ENCODE measurements around the gene TRAF3.

The TRAF3 gene

GRCh38 chr14:102799684-102800562 is 22.7 kb downstream of the TRAF3 start:
- no peaks in the 10 kb centered on the region for H3K36me3 ChIP-seq (ENCODE audit: insufficient read depth, low read length)
- peaks cover 5% of the 10 kb centered on the region; the same call in 1 of the 2 replicates for H3K4me1 ChIP-seq (ENCODE audit: insufficient read depth, low read length)
- no peak overlapping the region for H3K9ac ChIP-seq (ENCODE audit: low read depth, low read length)
- no peaks in the 10 kb centered on the region for H3K9me3 ChIP-seq (ENCODE audit: control insufficient read depth, insufficient read depth, low read length)

GRCh38 chr14:102802834-102803523 is 25.7 kb downstream of the TRAF3 start:
- no peak overlapping the region for H3K9ac ChIP-seq (ENCODE audit: low read depth, low read length)
- H3K9me3 ChIP-seq (ENCODE audit: control insufficient read depth, insufficient read depth, low read length): no peaks in the 10 kb centered on the region
- peaks cover 17% of the 10 kb centered on the region for H3K4me1 ChIP-seq (ENCODE audit: insufficient read depth, low read length)
- no peaks in the 10 kb centered on the region for H3K36me3 ChIP-seq (ENCODE audit: insufficient read depth, low read length)

- Histone ChIP-seq H3K4me1 (ENCODE audit: insufficient read depth, low read length) (peaks cover 17% of the 10 kb centered on the region), H3K36me3 (ENCODE audit: insufficient read depth, low read length) (no peaks in the 10 kb centered on the region), H3K9ac (ENCODE audit: low read depth, low read length) (no peak overlapping the region), H3K9me3 (ENCODE audit: control insufficient read depth, insufficient read depth, low read length) (no peaks in the 10 kb centered on the region)
Measured at GRCh38 chr14:102804858-102805257, 27.6 kb downstream of the TRAF3 start.

- Histone ChIP-seq H3K9ac (ENCODE audit: low read depth, low read length) (no peak overlapping the region), H3K4me1 (ENCODE audit: insufficient read depth, low read length) (peaks cover 20% of the 10 kb centered on the region), H3K36me3 (ENCODE audit: insufficient read depth, low read length) (no peaks in the 10 kb centered on the region), H3K9me3 (ENCODE audit: control insufficient read depth, insufficient read depth, low read length) (no peaks in the 10 kb centered on the region)
Measured at GRCh38 chr14:102805371-102805891, 28.2 kb downstream of the TRAF3 start.

- Histone ChIP-seq H3K9me3 (ENCODE audit: control insufficient read depth, insufficient read depth, low read length) (no peaks in the 10 kb centered on the region), H3K36me3 (ENCODE audit: insufficient read depth, low read length) (no peaks in the 10 kb centered on the region), H3K9ac (ENCODE audit: low read depth, low read length) (no peak overlapping the region), H3K4me1 (ENCODE audit: insufficient read depth, low read length) (peaks cover 20% of the 10 kb centered on the region)
Measured at GRCh38 chr14:102805941-102806340, 28.7 kb downstream of the TRAF3 start.

- Histone ChIP-seq H3K9ac (ENCODE audit: low read depth, low read length) (no peak overlapping the region), H3K9me3 (ENCODE audit: control insufficient read depth, insufficient read depth, low read length) (no peaks in the 10 kb centered on the region), H3K4me1 (ENCODE audit: insufficient read depth, low read length) (peaks cover 20% of the 10 kb centered on the region), H3K36me3 (ENCODE audit: insufficient read depth, low read length) (no peaks in the 10 kb centered on the region)
Measured at GRCh38 chr14:102806447-102806846, 29.2 kb downstream of the TRAF3 start.

- H3K9me3 ChIP-seq (ENCODE audit: control insufficient read depth, insufficient read depth, low read length): no peaks in the 10 kb centered on the region
- no peak overlapping the region for H3K9ac ChIP-seq (ENCODE audit: low read depth, low read length)
- no peaks in the 10 kb centered on the region for H3K36me3 ChIP-seq (ENCODE audit: insufficient read depth, low read length)
- H3K4me1 ChIP-seq (ENCODE audit: insufficient read depth, low read length): peaks cover 20% of the 10 kb centered on the region
Measured at GRCh38 chr14:102807013-102807406, 29.8 kb downstream of the TRAF3 start.

- no peaks in the 10 kb centered on the region for H3K9me3 ChIP-seq (ENCODE audit: control insufficient read depth, insufficient read depth, low read length)
- peaks cover 20% of the 10 kb centered on the region for H3K4me1 ChIP-seq (ENCODE audit: insufficient read depth, low read length)
- no peaks in the 10 kb centered on the region for H3K36me3 ChIP-seq (ENCODE audit: insufficient read depth, low read length)
- H3K9ac ChIP-seq (ENCODE audit: low read depth, low read length): no peak overlapping the region
Measured at GRCh38 chr14:102809870-102810269, 32.6 kb downstream of the TRAF3 start.

- no peak overlapping the region for H3K9ac ChIP-seq (ENCODE audit: low read depth, low read length)
- no peaks in the 10 kb centered on the region for H3K36me3 ChIP-seq (ENCODE audit: insufficient read depth, low read length)
- no peaks in the 10 kb centered on the region for H3K9me3 ChIP-seq (ENCODE audit: control insufficient read depth, insufficient read depth, low read length)
- H3K4me1 ChIP-seq (ENCODE audit: insufficient read depth, low read length): peaks cover 14% of the 10 kb centered on the region
Measured at GRCh38 chr14:102810523-102810922, 33.3 kb downstream of the TRAF3 start.

GRCh38 chr14:102811254-102811963 is 34.2 kb downstream of the TRAF3 start:
- Histone ChIP-seq H3K4me1 (ENCODE audit: insufficient read depth, low read length) (peaks cover 5% of the 10 kb centered on the region; the same call in 1 of the 2 replicates), H3K9ac (ENCODE audit: low read depth, low read length) (no peak overlapping the region), H3K36me3 (ENCODE audit: insufficient read depth, low read length) (no peaks in the 10 kb centered on the region), H3K9me3 (ENCODE audit: control insufficient read depth, insufficient read depth, low read length) (no peaks in the 10 kb centered on the region)

- no peaks in the 10 kb centered on the region for H3K9me3 ChIP-seq (ENCODE audit: control insufficient read depth, insufficient read depth, low read length)
- peaks cover 3% of the 10 kb centered on the region; the same call in 1 of the 2 replicates for H3K4me1 ChIP-seq (ENCODE audit: insufficient read depth, low read length)
- no peak overlapping the region for H3K9ac ChIP-seq (ENCODE audit: low read depth, low read length)
- H3K36me3 ChIP-seq (ENCODE audit: insufficient read depth, low read length): no peaks in the 10 kb centered on the region
Measured at GRCh38 chr14:102811971-102812370, 34.7 kb downstream of the TRAF3 start.

- Histone ChIP-seq H3K9ac (ENCODE audit: low read depth, low read length) (no peak overlapping the region), H3K9me3 (ENCODE audit: control insufficient read depth, insufficient read depth, low read length) (no peaks in the 10 kb centered on the region), H3K36me3 (ENCODE audit: insufficient read depth, low read length) (no peaks in the 10 kb centered on the region), H3K4me1 (ENCODE audit: insufficient read depth, low read length) (peaks cover 3% of the 10 kb centered on the region; the same call in 1 of the 2 replicates)
Measured at GRCh38 chr14:102813691-102814090, 36.4 kb downstream of the TRAF3 start.

- Histone ChIP-seq H3K4me1 (ENCODE audit: insufficient read depth, low read length) (peaks cover 12% of the 10 kb centered on the region), H3K9ac (ENCODE audit: low read depth, low read length) (no peak overlapping the region), H3K36me3 (ENCODE audit: insufficient read depth, low read length) (no peaks in the 10 kb centered on the region), H3K9me3 (ENCODE audit: control insufficient read depth, insufficient read depth, low read length) (no peaks in the 10 kb centered on the region)
Measured at GRCh38 chr14:102817318-102817717, 40.1 kb downstream of the TRAF3 start.
